Activated B cell treated with CpG ODN at 0.5 μM for 24 hours (primary cell): Measurements from ENCODE around the gene PLD3. TPM values are rescaled to one million over a fixed set of nuclear protein-coding genes. Genes with fewer than 3 reads are reported as not detected.

Experiments
- ATAC-seq: fragments of 200-7000 bp; cut with Tn5 transposase; one replicate; pipeline ENCODE4 v1.10.0; 2021; ENCODE audit warnings: low read depth, mild to moderate bottlenecking, moderate library complexity
- CTCF ChIA-PET: fragments of 350-600 bp; sonication (Branson Sonifier 250); formaldehyde crosslinking; loops from one replicate; lab custom pipeline; 2021; ENCODE audit warnings: antibody characterized with exemption; lab: Charles Lee
- POLR2A ChIA-PET: fragments of 350-600 bp; sonication (Branson Sonifier 250); formaldehyde crosslinking; loops from one replicate; lab custom pipeline; 2021; ENCODE audit warnings: antibody characterized with exemption; lab: Charles Lee
- DNase-seq: peaks from one replicate; pipeline ENCODE4 v3.0.0; 2022
- H3K27ac Mint-ChIP-seq: one replicate; pipeline ENCODE4 v1.8.0; 2020; ENCODE audit warnings: mixed read lengths
- H3K27me3 Mint-ChIP-seq: one replicate; pipeline ENCODE4 v1.8.0; 2021; ENCODE audit warnings: mixed read lengths
- H3K36me3 Mint-ChIP-seq: one replicate; pipeline ENCODE4 v1.8.0; 2021; ENCODE audit warnings: low read depth, mixed read lengths
- H3K4me1 Mint-ChIP-seq: one replicate; pipeline ENCODE4 v1.8.0; 2021; ENCODE audit warnings: mixed read lengths
- H3K4me3 Mint-ChIP-seq: one replicate; pipeline ENCODE4 v1.8.0; 2020; ENCODE audit warnings: mild to moderate bottlenecking, mixed read lengths
- H3K9me3 Mint-ChIP-seq: one replicate; pipeline ENCODE4 v1.8.0; 2020; ENCODE audit warnings: mixed read lengths
- intact Hi-C: fragments of 100-400 bp; cut with micrococcal nuclease; formaldehyde crosslinking; loops from one replicate; pipeline ENCODE4 v1.15.1; 2024
- total RNA-seq: library from RNA; stranded (reverse); gene quantifications from 2 replicates; pipeline ENCODE4 v1.2.3, GENCODE V29; 2022
- TF ChIP-seq, protein P1 (sequence below): fragments of 200-600 bp; IDR thresholded peaks from one replicate; pipeline ENCODE4 v1.8.0; 2022; ENCODE audit warnings: antibody characterized with exemption, mild to moderate bottlenecking

PLD3 gene
- total RNA-seq, 1 donor from 2014 or later, result 37.8 TPM

DNA sequence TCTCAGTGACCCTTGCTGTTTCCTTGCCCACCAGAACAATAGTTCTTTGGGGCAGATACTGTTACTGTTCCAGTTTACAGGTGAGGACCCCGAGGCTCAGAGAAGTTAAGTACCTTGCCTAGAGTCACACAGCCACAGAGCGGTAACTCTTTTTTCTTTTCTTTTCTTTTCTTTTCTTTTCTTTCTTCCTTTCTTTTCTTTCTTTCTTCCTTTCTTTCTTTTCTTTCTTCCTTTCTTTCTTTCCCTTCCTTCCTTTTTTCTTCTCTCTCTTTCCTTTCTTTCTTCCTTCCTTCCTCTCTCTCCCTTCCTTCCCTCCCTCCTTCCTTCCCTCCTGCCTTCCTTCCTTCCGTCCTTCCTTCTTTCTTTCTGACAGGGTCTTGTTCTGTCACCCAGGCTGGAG, 69.5 kb downstream of the PLD3 start:
- H3K27ac Mint-ChIP-seq, result no peak overlapping the region
- TF ChIP-seq, protein P1, sequence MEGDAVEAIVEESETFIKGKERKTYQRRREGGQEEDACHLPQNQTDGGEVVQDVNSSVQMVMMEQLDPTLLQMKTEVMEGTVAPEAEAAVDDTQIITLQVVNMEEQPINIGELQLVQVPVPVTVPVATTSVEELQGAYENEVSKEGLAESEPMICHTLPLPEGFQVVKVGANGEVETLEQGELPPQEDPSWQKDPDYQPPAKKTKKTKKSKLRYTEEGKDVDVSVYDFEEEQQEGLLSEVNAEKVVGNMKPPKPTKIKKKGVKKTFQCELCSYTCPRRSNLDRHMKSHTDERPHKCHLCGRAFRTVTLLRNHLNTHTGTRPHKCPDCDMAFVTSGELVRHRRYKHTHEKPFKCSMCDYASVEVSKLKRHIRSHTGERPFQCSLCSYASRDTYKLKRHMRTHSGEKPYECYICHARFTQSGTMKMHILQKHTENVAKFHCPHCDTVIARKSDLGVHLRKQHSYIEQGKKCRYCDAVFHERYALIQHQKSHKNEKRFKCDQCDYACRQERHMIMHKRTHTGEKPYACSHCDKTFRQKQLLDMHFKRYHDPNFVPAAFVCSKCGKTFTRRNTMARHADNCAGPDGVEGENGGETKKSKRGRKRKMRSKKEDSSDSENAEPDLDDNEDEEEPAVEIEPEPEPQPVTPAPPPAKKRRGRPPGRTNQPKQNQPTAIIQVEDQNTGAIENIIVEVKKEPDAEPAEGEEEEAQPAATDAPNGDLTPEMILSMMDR, result no peak
- no peak overlapping the region for H3K4me3 Mint-ChIP-seq
- H3K4me1 Mint-ChIP-seq, result peaks cover 17% of the 10 kb centered on the region
- H3K27me3 Mint-ChIP-seq, result no peaks in the 10 kb centered on the region
- peaks cover 8% of the 10 kb centered on the region for H3K36me3 Mint-ChIP-seq
- ChIA-PET POLR2A (no interaction called here), CTCF (interaction anchor here (1.5 kb wide), 1 partner anchor 113 kb away, joined by 4 read pairs; no protein-coding TSS in a partner anchor)
- no peaks in the 10 kb centered on the region for H3K9me3 Mint-ChIP-seq
- intact Hi-C loops, result no loop called here
- no peak for DNase-seq
- ATAC-seq, result no peak

DNA sequence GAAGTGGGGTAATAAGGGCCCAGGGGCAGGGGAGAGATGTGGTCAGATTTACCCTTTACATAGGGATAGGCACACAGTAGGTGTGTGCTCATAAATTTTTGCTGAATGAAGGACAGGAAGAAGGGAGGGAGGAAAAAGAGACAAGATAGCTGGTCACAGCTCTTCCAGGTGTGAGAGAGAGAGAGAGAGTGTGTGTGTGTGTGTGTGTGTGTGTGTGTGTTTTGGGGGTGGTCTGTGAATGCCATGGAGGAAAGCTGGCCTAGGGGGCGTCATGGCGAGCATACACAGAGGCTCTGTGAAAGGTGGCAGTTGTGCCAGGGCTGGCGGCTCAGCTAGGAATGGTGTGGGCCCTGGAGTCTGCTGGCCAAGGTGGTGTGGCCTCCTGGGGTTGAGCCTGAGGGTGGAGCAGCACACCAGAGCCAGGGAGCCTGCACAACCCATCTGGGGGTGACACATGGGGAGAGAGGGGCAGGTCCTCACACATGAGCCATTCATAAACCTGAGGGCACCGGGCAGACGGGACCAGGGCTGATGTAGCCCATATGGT, 70.6 kb downstream of the PLD3 start:
- Mint-ChIP-seq H3K36me3 (peaks cover 8% of the 10 kb centered on the region), H3K9me3 (no peaks in the 10 kb centered on the region), H3K4me1 (peaks cover 19% of the 10 kb centered on the region), H3K4me3 (no peak overlapping the region), H3K27me3 (no peaks in the 10 kb centered on the region), H3K27ac (peak overlapping the region; percentile 44)
- ATAC-seq (no peak), DNase-seq (no peak)
- TF ChIP-seq, protein P1, result no peak
- intact Hi-C loops, result no loop called here
- ChIA-PET POLR2A (interaction anchor here (0.5 to 0.7 kb wide), 2 partner anchors 9 to 956 kb away, joined by 3 read pairs; no protein-coding TSS in a partner anchor), CTCF (interaction anchor here (3.3 kb wide), 1 partner anchor 25 kb away, joined by 49 read pairs; the partner anchor contains the start of gene SERTAD3)

DNA sequence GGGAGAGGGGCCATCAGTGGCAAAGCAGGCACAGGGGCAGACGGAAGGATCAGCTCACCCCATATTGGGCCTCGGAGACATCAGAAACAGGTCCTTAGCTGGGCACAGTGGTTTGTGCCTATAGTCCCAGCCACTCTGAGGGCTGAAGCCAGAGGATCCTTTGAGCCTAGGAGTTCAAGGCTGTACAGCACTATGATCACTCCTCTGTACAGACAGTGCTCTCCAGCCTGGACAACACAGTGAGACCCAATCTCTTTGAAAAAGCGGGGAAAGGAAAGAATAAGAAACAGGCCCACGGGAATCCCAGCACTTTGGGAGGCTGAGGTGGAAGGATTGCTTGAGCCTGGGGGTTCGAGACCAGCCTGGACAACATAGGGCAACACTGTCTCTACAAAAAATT, 71.3 kb downstream of the PLD3 start:
- Mint-ChIP-seq H3K27me3 (no peaks in the 10 kb centered on the region), H3K4me1 (peaks cover 24% of the 10 kb centered on the region), H3K36me3 (peaks cover 10% of the 10 kb centered on the region), H3K4me3 (peak overlapping the region; percentile 67), H3K27ac (no peak overlapping the region), H3K9me3 (no peaks in the 10 kb centered on the region)
- DNase-seq, result no peak
- ChIA-PET POLR2A (interaction anchor here (0.6 to 4.1 kb wide), 10 partner anchors 10 to 165 kb away, joined by 3 to 104 read pairs (median 6); partner anchors contain the start of genes BLVRB and SERTAD3), CTCF (interaction anchor here (0.7 to 3.3 kb wide), 8 partner anchors 15 to 215 kb away, joined by 3 to 49 read pairs (median 4); partner anchors contain the start of genes BLVRB and SERTAD3)
- TF ChIP-seq, protein P1, result no peak
- no peak for ATAC-seq
- intact Hi-C loops, result loop anchor here (1.0 to 5.0 kb wide), 6 partner anchors 15 to 178 kb away; partner anchors contain the start of gene SERTAD3

DNA sequence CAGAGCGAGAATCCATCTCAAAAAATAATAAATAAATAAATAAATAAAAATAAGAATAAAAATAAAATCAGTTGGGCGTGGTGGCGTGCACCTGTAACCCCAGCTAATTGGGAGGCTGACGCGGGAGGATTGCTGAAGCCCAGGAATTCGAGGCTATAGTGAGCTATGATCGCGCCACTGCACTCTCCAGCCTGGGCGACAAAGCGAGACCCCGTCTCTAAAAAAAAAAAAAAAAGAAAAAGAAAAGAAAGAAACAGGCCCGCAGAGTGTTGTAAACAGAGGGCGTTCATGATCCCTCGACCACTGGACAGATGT, 71.9 kb downstream of the PLD3 start:
- POLR2A ChIA-PET, result interaction anchor here (0.6 to 4.1 kb wide), 26 partner anchors 10 to 358 kb away, joined by 3 to 104 read pairs (median 4); partner anchors contain the start of genes ACTMAP, AKT2, BLVRB and C19orf47
- DNase-seq, result no peak
- no peak for ATAC-seq
- Mint-ChIP-seq H3K27me3 (no peaks in the 10 kb centered on the region), H3K4me3 (peak overlapping the region; percentile 86), H3K36me3 (peaks cover 13% of the 10 kb centered on the region), H3K27ac (peak overlapping the region; percentile 86), H3K9me3 (no peaks in the 10 kb centered on the region), H3K4me1 (peaks cover 27% of the 10 kb centered on the region)
- CTCF ChIA-PET, result interaction anchor here (0.7 to 5.1 kb wide), 15 partner anchors 10 to 276 kb away, joined by 3 to 49 read pairs (median 4); partner anchors contain the start of genes AKT2, BLVRB, C19orf47 and PLD3
- TF ChIP-seq, protein P1, result no peak
- intact Hi-C loops, result loop anchor here (1.0 to 5.0 kb wide), 6 partner anchors 14 to 177 kb away; partner anchors contain the start of gene SERTAD3
